Left ventricle myocardium inferior (tissue), 1 donor: ENCODE results near the gene HOXD4. TPM values are rescaled to one million over a fixed set of nuclear protein-coding genes. Genes with fewer than 3 reads are reported as not detected.

ENCODE experiments used
- DNase-seq: peaks from one replicate; pipeline ENCODE4 v3.0.0-alpha.2; 2020
- H3K27ac ChIP-seq: fragments of 200-600 bp; replicated peaks from 2 replicates; pipeline ENCODE4 v1.8.0; 2021
- H3K27me3 ChIP-seq: fragments of 200-600 bp; 2 replicates; pipeline ENCODE4 v1.8.0; 2021; ENCODE audit warnings: low read depth
- H3K36me3 ChIP-seq: fragments of 200-600 bp; 2 replicates; pipeline ENCODE4 v1.8.0; 2021
- H3K4me1 ChIP-seq: fragments of 200-600 bp; 2 replicates; pipeline ENCODE4 v1.8.0; 2021
- H3K4me3 ChIP-seq: fragments of 200-600 bp; 2 replicates; pipeline ENCODE4 v1.8.0; 2021; ENCODE audit warnings: mild to moderate bottlenecking, moderate library complexity
- H3K9me3 ChIP-seq: fragments of 200-600 bp; replicated peaks from 2 replicates; pipeline ENCODE4 v1.8.0; 2021
- CTCF ChIP-seq: fragments of 200-600 bp; IDR thresholded peaks from 2 replicates; pipeline ENCODE4 v1.8.0; 2021; ENCODE audit warnings: antibody characterized with exemption, mild to moderate bottlenecking, borderline replicate concordance
- intact Hi-C: fragments of 100-400 bp; cut with micrococcal nuclease; formaldehyde crosslinking; loops from one replicate; pipeline ENCODE4 v1.11.0; 2022
- total RNA-seq: library from RNA; stranded (reverse); fragmentation: NEBNext Ultra II Directional; extraction: Animal tissue kit (Norgen Biotek cat#: 25700); gene quantifications from one replicate; pipeline ENCODE4 v1.2.1, GENCODE V29; 2021
- donor health status: DM: no; HTN: yes; CAD: no; lungs with severe emphysema.

The HOXD4 gene
- total RNA-seq, 1 donor from 2014 or later, result not detected

DNA sequence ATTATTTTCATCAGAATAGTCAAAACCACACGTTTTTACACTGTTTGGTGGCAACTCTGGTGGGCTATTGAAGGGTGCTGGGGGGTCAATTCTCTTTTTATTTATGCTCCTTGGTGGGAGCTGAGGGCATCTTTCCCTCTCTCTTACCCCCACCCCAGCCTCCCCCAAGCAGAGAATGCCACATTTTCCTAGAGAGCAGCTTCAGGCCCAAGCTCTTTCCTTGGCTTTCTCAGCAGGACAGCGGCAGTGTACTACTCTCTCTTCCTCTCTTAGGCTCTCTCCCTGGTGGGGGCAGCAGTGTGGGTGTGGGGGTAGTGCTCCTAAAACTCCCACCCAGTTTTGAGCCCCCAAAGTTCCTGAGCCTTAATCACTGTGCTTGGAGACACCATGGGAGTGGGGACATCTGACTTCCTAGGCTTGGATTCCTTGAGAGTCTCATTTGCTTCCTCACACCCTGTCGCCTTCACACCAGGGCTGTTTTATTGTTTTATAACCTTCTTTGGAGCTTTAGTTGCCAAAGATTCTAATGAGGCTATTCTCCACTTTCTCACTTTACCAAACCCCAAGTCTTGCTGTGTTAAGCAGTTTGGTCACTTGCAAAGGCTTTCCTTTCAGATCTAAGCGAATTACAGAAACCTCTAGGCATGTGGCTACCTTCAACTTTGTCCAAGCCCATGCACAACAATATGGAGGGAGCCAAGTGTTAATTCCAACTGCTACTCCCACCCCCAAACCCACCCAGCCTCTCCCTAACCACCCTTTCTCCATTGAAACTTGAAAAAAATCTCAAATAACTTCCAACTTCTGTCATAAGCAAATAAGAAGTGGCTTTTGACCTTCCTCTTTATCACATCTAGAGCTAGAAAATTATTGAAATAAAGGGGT lies 6.0 kb upstream of the HOXD4 start:
- Histone ChIP-seq H3K9me3 (no peaks in the 10 kb centered on the region), H3K27me3 (peaks cover 100% of the 10 kb centered on the region), H3K27ac (no peak overlapping the region), H3K36me3 (no peaks in the 10 kb centered on the region), H3K4me1 (peaks cover 6% of the 10 kb centered on the region), H3K4me3 (no peak overlapping the region)
- DNase-seq, result no peak
- TF ChIP-seq CTCF, result no peak
- intact Hi-C loops, result no loop called here

DNA sequence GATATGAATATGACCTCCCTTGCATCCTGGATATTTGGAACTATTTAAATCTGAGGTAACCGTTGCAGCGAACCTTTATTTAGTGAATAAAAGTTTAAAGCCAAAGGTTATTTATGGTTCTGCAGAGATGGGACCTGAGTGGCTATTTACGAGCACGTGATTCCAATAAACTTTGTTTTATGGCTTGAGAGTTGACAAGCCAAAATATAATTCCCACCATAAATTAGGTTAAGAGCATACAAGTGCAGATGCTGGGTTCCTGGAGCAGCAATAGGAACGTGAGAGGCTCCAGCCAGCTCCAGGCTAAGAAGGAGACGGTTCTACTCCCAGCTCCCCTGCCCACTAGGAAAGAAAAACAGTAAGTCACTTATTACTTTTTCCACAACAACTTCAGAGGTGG lies 5.2 kb upstream of the HOXD4 start:
- intact Hi-C loops, result no loop called here
- H3K9me3 ChIP-seq, result no peaks in the 10 kb centered on the region
- H3K36me3 ChIP-seq, result no peaks in the 10 kb centered on the region
- no peaks in the 10 kb centered on the region for H3K4me1 ChIP-seq
- H3K27ac ChIP-seq, result no peak overlapping the region
- H3K4me3 ChIP-seq, result no peak overlapping the region
- peaks cover 100% of the 10 kb centered on the region for H3K27me3 ChIP-seq
- TF ChIP-seq CTCF, result no peak
- no peak for DNase-seq

- Histone ChIP-seq H3K27me3 (peaks cover 100% of the 10 kb centered on the region), H3K4me1 (peaks cover 3% of the 10 kb centered on the region), H3K36me3 (no peaks in the 10 kb centered on the region), H3K4me3 (no peak overlapping the region), H3K27ac (no peak overlapping the region), H3K9me3 (no peaks in the 10 kb centered on the region)
- intact Hi-C loops, result no loop called here
- TF ChIP-seq CTCF, result no peak
- no peak for DNase-seq
These were observed 4.7 kb upstream of the HOXD4 start for GRCh38 chr2:176146645-176147044.

- intact Hi-C loops, result no loop called here
- Histone ChIP-seq H3K9me3 (no peaks in the 10 kb centered on the region), H3K4me1 (peaks cover 8% of the 10 kb centered on the region), H3K27me3 (peaks cover 100% of the 10 kb centered on the region), H3K4me3 (no peak overlapping the region), H3K27ac (no peak overlapping the region), H3K36me3 (no peaks in the 10 kb centered on the region)
- no peak for TF ChIP-seq CTCF
- DNase-seq, result no peak
These were observed 4.0 kb upstream of the HOXD4 start for GRCh38 chr2:176147210-176147799.

GRCh38 chr2:176147800-176148496 lies 3.4 kb upstream of the HOXD4 start:
- peaks cover 100% of the 10 kb centered on the region for H3K27me3 ChIP-seq
- no peak overlapping the region for H3K27ac ChIP-seq

More at GRCh38 chr2:176147800-176148496, 3.4 kb upstream of the HOXD4 start:
- intact Hi-C loops, result no loop called here
- no peak for TF ChIP-seq CTCF
- Histone ChIP-seq H3K4me3 (no peak overlapping the region), H3K9me3 (no peaks in the 10 kb centered on the region), H3K36me3 (no peaks in the 10 kb centered on the region), H3K4me1 (peaks cover 10% of the 10 kb centered on the region)
- DNase-seq, result no peak
